Fibroblast of lung (primary cell): ENCODE measurements around the gene PCSK5. TPM values are rescaled to one million over a fixed set of nuclear protein-coding genes. Genes with fewer than 3 reads are reported as not detected.

Source experiments
- DNase-seq, 2 donors: peaks; one replicate each; pipeline versions ENCODE4 v3.0.0 to v3.0.0-alpha.2; 2010; ENCODE audit warnings: low read depth in 2 of 2
- H2AFZ ChIP-seq: 2 replicates; pipeline ENCODE4 v1.5.1; 2012; ENCODE audit warnings: low read length, control low read depth, inconsistent platforms
- H3K27ac ChIP-seq: 2 replicates; pipeline ENCODE4 v1.5.1; 2011; ENCODE audit warnings: low read length, control low read depth; ENCODE audit not compliant: insufficient read depth
- H3K27me3 ChIP-seq: 2 replicates; pipeline ENCODE4 v1.5.1; 2011; ENCODE audit warnings: mild to moderate bottlenecking, low read length; ENCODE audit not compliant: control insufficient read depth, insufficient read depth
- H3K36me3 ChIP-seq: 2 replicates; pipeline ENCODE4 v1.5.1; 2011; ENCODE audit warnings: low read length; ENCODE audit not compliant: control insufficient read depth, insufficient read depth
- H3K4me1 ChIP-seq: 2 replicates; pipeline ENCODE4 v1.5.1; 2011; ENCODE audit warnings: low read length; ENCODE audit not compliant: control insufficient read depth, insufficient read depth; ENCODE audit errors: extremely low read depth
- H3K4me2 ChIP-seq: 2 replicates; pipeline ENCODE4 v1.5.1; 2011; ENCODE audit warnings: low read length, control low read depth; ENCODE audit not compliant: insufficient read depth; ENCODE audit errors: extremely low read depth
- H3K4me3 ChIP-seq, 4 experiments: fragments of 200-600 bp in 1 of 4; sonication (generic) in 1 of 4; replicated peaks in 1 of 4; 2 replicates each; pipeline ENCODE4 v1.5.1; 2011 to 2016; ENCODE audit warnings: low read length in 4 of 4, low read depth in 3 of 4, mild to moderate bottlenecking in 3 of 4, control low read depth in 2 of 4, inconsistent platforms in 1 of 4, mixed read lengths in 1 of 4; ENCODE audit not compliant: insufficient read depth in 1 of 4; ENCODE audit errors: control extremely low read depth in 1 of 4
- H3K79me2 ChIP-seq: 2 replicates; pipeline ENCODE4 v1.5.1; 2012; ENCODE audit warnings: mild to moderate bottlenecking, low read length, inconsistent platforms; ENCODE audit not compliant: control insufficient read depth, insufficient read depth
- H3K9ac ChIP-seq: 2 replicates; pipeline ENCODE4 v1.5.1; 2011; ENCODE audit warnings: mild to moderate bottlenecking, low read length, control low read depth; ENCODE audit not compliant: insufficient read depth
- H3K9me3 ChIP-seq: 2 replicates; pipeline ENCODE4 v1.5.1; 2012; ENCODE audit warnings: low read depth, low read length; ENCODE audit not compliant: control insufficient read depth, insufficient read depth
- H4K20me1 ChIP-seq: 2 replicates; pipeline ENCODE4 v1.5.1; 2011; ENCODE audit warnings: low read length; ENCODE audit not compliant: control insufficient read depth, insufficient read depth; ENCODE audit errors: extremely low read depth
- CTCF ChIP-seq, 2 donors: IDR thresholded peaks in 1 of 2; conservative IDR thresholded peaks in 1 of 2; 1 replicate in 1 of 2; 2 replicates in 1 of 2; pipeline ENCODE4 v1.5.1; 2011 to 2012; ENCODE audit warnings: low read length in 2 of 2, control low read depth in 1 of 2, inconsistent platforms in 1 of 2, low read depth in 1 of 2, mild to moderate bottlenecking in 1 of 2
- EZH2 ChIP-seq: IDR thresholded peaks from 2 replicates; pipeline ENCODE4 v1.5.1; 2012; ENCODE audit warnings: low read length, control low read depth, mild to moderate bottlenecking; ENCODE audit errors: missing control alignments
- polyA plus RNA-seq, 2 donors: library from polyadenylated mRNA; depleted of rRNA in 1 of 2; stranded (reverse) in 1 of 2; unstranded in 1 of 2; fragments of >200 nt; gene quantifications; 2 replicates each; pipeline ENCODE4 v1.2.1, GENCODE V29; 2011 to 2012; ENCODE audit warnings: missing spikeins in 1 of 2
- total RNA-seq: library from RNA; depleted of rRNA; stranded (reverse); fragments of >200 nt; gene quantifications from 2 replicates; pipeline ENCODE4 v1.2.1, GENCODE V29; 2014

PCSK5 gene
- total and polyA plus RNA-seq, 2 donors (not counting 1 experiment from before 2014, with no cell fraction given): 3.1 to 4.8 TPM

GRCh38 chr9:76231001-76231400 lies 340.5 kb downstream of the PCSK5 start:
- Histone ChIP-seq H3K4me2 (no peak overlapping the region), H4K20me1 (no peaks in the 10 kb centered on the region), H3K9ac (no peak overlapping the region), H3K27me3 (no peaks in the 10 kb centered on the region), H3K4me1 (no peaks in the 10 kb centered on the region), H3K9me3 (no peaks in the 10 kb centered on the region), H3K4me3 (no peak overlapping the region), H2AFZ (no peak overlapping the region), H3K27ac (no peak overlapping the region), H3K36me3 (no peaks in the 10 kb centered on the region), H3K79me2 (no peaks in the 10 kb centered on the region)
- no peak for DNase-seq
- no peak for TF ChIP-seq EZH2
- TF ChIP-seq CTCF (conservative IDR thresholded peaks at IDR 0.05 in 1 of 2, IDR thresholded peaks at IDR 0.05 in 1 of 2; ENCODE audit: low read depth in 1 of 2, low read length in 2 of 2): no peak

GRCh38 chr9:76232861-76233489 lies 342.5 kb downstream of the PCSK5 start:
- TF ChIP-seq EZH2: no peak
- no peak for TF ChIP-seq CTCF (conservative IDR thresholded peaks at IDR 0.05 in 1 of 2, IDR thresholded peaks at IDR 0.05 in 1 of 2; ENCODE audit: low read depth in 1 of 2, low read length in 2 of 2)
- no peak for DNase-seq
- no peaks in the 10 kb centered on the region for H3K9me3 ChIP-seq
- H3K27me3 ChIP-seq: no peaks in the 10 kb centered on the region
- no peaks in the 10 kb centered on the region for H3K79me2 ChIP-seq
- no peaks in the 10 kb centered on the region for H3K36me3 ChIP-seq
- H3K4me3 ChIP-seq: no peak overlapping the region
- no peak overlapping the region for H3K27ac ChIP-seq
- no peak overlapping the region for H3K9ac ChIP-seq
- no peak overlapping the region for H2AFZ ChIP-seq
- no peaks in the 10 kb centered on the region for H3K4me1 ChIP-seq
- no peak overlapping the region for H3K4me2 ChIP-seq
- H4K20me1 ChIP-seq: no peaks in the 10 kb centered on the region

GRCh38 chr9:76240578-76240977 lies 350.1 kb downstream of the PCSK5 start:
- Histone ChIP-seq H3K9me3 (no peaks in the 10 kb centered on the region), H2AFZ (no peak overlapping the region), H3K4me3 (no peak overlapping the region), H3K9ac (no peak overlapping the region), H3K27me3 (no peaks in the 10 kb centered on the region), H3K36me3 (no peaks in the 10 kb centered on the region), H3K4me1 (no peaks in the 10 kb centered on the region), H3K79me2 (no peaks in the 10 kb centered on the region), H3K27ac (no peak overlapping the region), H4K20me1 (no peaks in the 10 kb centered on the region), H3K4me2 (no peak overlapping the region)
- no peak for TF ChIP-seq EZH2
- TF ChIP-seq CTCF (conservative IDR thresholded peaks at IDR 0.05 in 1 of 2, IDR thresholded peaks at IDR 0.05 in 1 of 2; ENCODE audit: low read depth in 1 of 2, low read length in 2 of 2): no peak
- DNase-seq: no peak
